GM12801 (cell line): ENCODE data around the gene PTPN6.

ENCODE experiments used
- TF ChIP-seq, protein P1 (sequence below): IDR thresholded peaks from one replicate; pipeline ENCODE4 v1.5.1; 2011; ENCODE audit warnings: control low read depth; ENCODE audit not compliant: insufficient read length; ENCODE audit errors: extremely low read depth

PTPN6 gene

DNA sequence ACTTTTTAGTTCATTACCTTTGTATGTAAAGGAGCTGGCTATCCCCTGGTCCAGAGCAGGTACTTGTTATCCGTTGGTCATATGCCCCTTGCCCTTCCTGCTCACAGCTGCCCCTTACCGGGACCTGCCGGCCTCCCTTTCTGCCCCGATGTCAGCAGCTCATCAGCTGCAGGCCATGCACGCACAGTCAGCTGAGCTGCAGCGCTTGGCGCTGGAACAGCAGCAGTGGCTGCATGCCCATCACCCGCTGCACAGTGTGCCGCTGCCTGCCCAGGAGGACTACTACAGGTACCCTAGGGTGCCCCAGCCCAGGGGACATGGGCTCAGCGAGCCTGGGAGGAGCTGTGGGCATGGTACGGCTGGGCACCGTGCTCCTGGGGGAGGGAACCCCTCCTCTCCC is 9.9 kb upstream of the PTPN6 start:
- TF ChIP-seq, protein P1, sequence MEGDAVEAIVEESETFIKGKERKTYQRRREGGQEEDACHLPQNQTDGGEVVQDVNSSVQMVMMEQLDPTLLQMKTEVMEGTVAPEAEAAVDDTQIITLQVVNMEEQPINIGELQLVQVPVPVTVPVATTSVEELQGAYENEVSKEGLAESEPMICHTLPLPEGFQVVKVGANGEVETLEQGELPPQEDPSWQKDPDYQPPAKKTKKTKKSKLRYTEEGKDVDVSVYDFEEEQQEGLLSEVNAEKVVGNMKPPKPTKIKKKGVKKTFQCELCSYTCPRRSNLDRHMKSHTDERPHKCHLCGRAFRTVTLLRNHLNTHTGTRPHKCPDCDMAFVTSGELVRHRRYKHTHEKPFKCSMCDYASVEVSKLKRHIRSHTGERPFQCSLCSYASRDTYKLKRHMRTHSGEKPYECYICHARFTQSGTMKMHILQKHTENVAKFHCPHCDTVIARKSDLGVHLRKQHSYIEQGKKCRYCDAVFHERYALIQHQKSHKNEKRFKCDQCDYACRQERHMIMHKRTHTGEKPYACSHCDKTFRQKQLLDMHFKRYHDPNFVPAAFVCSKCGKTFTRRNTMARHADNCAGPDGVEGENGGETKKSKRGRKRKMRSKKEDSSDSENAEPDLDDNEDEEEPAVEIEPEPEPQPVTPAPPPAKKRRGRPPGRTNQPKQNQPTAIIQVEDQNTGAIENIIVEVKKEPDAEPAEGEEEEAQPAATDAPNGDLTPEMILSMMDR: no peak

DNA sequence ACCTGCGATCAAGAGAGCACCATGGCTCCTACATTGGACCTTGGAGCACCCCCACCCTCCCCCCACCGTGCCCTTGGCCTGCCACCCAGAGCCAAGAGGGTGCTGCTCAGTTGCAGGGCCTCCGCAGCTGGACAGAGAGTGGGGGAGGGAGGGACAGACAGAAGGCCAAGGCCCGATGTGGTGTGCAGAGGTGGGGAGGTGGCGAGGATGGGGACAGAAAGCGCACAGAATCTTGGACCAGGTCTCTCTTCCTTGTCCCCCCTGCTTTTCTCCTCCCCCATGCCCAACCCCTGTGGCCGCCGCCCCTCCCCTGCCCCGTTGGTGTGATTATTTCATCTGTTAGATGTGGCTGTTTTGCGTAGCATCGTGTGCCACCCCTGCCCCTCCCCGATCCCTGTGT is 9.4 kb upstream of the PTPN6 start:
- TF ChIP-seq, protein P1: no peak

DNA sequence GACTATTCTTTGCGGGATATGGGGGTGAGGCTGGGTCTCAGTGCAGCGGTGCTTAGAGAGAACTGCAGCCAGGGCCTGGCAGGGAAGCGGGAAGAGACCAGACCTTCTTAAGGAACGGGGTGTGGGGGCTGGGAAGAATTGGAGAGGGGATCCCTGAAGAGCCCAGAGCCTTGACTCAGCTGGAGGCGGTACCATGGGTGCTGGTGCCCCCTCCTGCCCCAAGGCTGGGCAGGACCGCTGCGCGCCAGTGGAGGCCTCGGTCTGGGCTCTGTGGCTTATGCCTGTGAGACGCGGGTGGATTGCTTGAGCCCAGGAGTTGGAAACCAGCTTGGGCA is 8.9 kb upstream of the PTPN6 start:
- TF ChIP-seq, protein P1: no peak

DNA sequence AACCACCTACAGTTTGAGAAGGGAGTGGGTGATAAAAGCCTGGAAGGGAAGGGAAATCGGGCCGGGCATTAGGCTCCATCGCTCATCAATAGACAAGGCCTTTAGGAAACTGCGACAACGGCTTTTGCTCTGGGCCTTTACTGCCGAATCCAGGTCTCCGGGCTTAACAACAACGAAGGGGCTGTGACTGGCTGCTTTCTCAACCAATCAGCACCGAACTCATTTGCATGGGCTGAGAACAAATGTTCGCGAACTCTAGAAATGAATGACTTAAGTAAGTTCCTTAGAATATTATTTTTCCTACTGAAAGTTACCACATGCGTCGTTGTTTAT is 7.8 kb upstream of the PTPN6 start:
- TF ChIP-seq, protein P1: no peak

DNA sequence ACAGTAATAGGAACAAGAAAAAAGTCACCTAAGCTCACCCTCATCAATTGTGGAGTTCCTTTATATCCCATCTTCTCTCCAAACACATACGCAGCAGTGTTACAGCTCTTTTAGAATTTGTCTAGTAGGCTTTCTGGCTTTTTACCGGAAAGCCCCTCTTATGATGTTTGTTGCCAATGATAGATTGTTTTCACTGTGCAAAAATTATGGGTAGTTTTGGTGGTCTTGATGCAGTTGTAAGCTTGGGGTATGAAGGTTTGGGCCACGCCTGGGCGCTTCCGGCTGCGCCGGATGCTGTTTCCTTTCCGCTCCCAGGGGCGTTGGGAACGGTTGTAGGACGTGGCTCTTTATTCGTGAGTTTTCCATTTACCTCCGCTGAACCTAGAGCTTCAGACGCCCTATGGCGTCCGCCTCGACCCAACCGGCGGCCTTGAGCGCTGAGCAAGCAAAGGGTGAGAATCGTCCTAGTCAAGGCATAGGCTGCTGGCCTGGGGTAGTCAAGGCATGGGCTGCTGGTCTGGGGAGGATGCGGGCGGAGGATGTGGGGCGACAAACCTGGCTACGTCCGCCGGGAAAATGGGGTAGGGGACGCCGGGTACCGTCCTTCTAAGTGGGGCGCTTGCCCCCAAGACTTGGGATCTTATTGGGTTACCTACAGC is 7.3 kb upstream of the PTPN6 start, which contains the start of the genes C12orf57 and RNU7-1:
C12orf57 (plus strand) TSS at position 301 of the 659 bp plus-strand sequence; CDS start at position 401, 100 bp downstream.
RNU7-1 (plus strand) TSS at position 95 of the 659 bp plus-strand sequence.
- TF ChIP-seq, protein P1: no peak

DNA sequence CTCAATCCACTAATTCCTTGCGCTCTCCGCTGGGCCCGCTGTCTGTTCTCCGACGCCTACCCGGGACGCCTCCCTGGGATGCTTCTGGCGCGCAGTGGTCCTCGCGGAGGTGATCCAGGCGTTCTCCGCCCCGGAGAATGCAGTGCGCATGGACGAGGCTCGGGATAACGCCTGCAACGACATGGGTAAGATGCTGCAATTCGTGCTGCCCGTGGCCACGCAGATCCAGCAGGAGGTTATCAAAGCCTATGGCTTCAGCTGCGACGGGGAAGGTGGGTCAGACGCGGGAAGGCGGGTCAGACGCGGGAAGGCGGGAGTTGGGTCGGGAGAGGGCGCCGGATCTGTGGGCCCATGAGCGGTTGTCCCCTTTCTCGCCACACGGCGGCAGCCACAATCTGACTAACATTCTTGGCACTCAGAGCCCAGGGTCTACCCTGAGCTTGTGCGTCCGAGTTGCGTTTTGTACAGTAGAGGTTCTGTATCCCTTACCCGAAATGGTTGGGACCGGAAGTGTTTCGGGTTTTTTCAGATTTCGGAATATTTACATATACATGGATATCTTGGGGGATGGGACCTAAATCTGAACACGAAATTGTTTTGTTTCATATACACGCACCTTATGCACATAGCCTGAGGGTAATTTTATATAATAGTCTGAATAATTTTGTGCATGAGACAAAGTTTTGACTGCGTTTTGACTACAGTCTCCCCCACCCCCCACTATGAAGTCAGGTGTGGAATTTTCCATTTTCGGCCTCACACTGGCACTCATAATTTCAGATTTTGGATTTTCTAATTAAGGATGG is 6.6 kb upstream of the PTPN6 start:
- TF ChIP-seq, protein P1: peak; percentile 81

DNA sequence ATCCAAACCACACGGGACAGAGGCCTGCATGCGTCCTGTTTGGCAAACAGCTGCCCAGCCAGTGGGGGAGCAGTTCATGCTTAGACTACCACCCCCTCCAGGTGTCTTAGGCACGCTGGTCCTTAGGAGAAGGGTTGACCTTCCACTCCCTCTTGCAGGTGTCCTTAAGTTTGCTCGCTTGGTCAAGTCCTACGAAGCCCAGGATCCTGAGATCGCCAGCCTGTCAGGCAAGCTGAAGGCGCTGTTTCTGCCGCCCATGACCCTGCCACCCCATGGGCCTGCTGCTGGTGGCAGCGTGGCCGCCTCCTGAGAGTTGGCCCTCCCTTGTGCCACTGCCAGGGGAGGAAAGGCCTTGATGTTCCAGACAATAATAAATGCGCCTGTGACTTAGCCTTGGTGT is 5.5 kb upstream of the PTPN6 start:
- TF ChIP-seq, protein P1: no peak
